HG03196 (cell line): Measurements from ENCODE around the gene YIPF1.

Experiments used
- ATAC-seq: cut with Tn5 transposase; IDR thresholded peaks from one replicate; pipeline ENCODE4 v1.9.1; 2021; ENCODE audit not compliant: unreplicated experiment

YIPF1 gene

DNA sequence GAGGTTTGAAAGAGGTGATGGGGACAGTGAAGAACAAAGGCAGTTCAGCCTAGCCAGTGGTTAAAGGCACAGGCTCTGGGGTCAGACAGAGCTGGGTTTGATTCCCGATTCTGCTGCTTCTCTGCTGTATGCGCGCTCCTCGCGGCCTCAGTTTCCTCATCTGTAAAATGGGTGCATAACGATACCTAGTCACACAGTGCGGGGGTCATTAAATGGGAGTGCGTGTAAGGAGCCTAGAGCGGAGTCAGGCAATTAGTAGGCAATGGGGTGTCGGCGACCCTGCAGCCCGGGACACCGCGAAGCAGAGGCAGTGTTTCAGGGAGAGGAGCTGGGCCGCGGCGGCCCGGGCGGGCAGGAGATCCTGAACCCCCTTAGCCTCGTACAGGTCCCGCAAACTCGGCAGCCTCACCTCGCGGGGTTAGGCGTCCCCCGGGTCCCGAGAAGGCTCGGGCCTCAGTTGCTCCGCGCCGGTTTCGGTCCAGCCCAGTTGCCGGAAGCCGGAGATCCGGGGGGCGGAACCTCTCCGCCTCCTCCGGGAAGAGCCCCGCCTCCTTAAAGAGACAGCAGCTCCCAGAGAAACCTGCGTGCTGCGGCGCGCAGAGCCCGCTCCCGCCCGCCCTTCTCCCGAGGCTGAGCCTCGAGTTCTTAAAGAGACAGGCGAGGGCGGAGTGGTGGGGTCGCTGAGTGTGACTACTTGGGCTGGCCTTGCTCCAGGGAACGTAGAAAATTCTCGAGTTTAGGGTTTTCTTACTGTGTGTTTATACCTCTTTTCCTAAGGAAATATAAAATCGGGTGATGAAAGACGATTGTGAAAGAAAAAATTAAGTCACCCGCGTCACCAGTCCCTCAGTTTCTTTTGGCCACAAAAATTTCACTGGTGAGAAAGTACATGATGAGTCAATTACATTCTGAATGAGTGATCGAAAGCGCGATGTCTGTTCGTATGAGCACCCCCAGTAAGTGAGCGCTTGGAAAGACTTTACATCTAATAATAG is at the start of gene YIPF1:
TSS of gene YIPF1 (minus strand) at position 494 of the 995 bp plus-strand sequence. CDS start 860 bp downstream, outside the sequence.
- ATAC-seq, result peak; percentile 90

- ATAC-seq, result no peak
Measured at GRCh38 chr1:53938136-53938830, 48.7 kb upstream of the YIPF1 start.

- ATAC-seq, result no peak
Measured at GRCh38 chr1:53936430-53936829, 46.8 kb upstream of the YIPF1 start.

- ATAC-seq, result no peak
Measured at GRCh38 chr1:53934170-53934765, 44.7 kb upstream of the YIPF1 start.

DNA sequence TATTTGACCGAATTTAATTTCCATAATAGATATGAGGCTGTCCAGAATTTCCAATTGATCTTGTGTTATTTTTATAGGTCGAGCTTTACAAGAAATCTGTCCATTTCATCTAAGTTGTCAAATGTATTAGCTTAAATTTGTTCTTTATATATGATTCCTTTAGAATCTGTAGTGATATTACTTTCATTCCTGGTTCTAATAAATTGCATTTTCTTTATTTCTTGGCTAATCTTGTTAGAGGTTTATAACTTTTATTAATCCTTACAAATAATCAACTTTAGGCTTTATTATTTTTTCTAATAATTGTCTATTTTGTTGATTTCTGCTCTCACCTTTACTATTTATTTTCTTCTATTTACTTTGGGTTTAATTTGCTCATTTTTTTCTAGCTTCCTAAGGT is 41.9 kb upstream of the YIPF1 start:
- no peak for ATAC-seq

DNA sequence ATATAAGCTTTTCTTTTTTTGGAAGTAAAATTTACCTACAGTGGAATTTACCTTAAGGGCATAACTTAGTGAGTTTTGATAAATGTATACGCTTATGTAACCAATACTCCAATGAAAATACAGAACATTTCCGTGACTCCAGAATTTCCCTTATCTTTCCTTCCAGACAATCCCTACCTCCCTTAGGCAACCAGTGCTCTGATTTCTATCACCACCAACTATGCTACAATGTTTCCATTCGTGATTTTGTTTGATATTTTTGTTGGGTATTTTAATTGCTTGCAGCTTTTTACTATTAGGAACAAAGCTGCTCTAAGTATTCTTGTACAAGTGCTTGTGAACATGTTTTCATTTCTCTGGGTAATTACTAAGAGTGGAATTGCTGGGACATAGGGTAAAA is 41.3 kb upstream of the YIPF1 start:
- no peak for ATAC-seq

GRCh38 chr1:53929246-53929960 is 39.8 kb upstream of the YIPF1 start:
- no peak for ATAC-seq

DNA sequence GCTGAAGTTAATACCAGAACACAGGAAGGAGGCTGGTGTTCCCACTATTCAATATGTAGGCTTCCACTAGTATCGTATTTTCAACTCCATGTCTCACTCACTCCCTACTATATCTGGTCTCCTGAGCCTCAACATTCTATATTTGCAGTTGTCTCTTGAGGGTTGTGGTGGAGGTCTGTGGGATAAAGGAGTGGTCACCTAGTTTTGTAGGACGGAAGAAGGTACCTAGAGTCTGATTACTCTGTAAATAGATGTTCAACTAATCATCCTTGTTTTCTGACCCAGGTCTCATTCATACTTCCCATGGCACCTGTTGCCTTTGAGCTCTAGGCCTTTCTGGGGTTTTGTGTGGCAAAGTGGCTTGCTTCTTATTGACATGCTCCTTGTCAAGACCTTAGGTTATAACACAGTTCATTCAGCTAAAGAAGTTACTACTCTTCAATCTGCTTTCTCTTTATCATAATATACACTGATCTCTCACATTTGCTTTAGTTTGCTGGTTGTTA is 37.8 kb upstream of the YIPF1 start:
- no peak for ATAC-seq

DNA sequence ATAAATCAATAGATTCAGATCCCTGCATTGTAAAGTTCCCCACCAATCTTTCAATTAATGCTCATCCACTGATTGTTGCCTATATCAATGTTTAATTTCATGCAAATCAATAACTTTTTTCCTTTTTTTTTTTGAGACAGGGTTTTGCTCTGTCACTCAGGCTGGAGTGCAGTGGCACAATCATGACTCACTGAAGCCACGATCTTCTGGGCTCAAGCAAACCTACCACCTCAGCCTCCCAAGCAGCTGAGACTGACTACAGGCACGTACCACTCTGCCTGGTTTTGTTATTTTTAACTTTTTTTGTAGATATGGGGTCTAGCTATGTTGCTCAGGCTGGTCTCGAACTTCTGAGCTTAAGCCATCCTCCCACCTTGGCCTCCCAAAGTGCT is 30.1 kb upstream of the YIPF1 start:
- no peak for ATAC-seq

- no peak for ATAC-seq
Measured at GRCh38 chr1:53918343-53918742, 28.7 kb upstream of the YIPF1 start.

DNA sequence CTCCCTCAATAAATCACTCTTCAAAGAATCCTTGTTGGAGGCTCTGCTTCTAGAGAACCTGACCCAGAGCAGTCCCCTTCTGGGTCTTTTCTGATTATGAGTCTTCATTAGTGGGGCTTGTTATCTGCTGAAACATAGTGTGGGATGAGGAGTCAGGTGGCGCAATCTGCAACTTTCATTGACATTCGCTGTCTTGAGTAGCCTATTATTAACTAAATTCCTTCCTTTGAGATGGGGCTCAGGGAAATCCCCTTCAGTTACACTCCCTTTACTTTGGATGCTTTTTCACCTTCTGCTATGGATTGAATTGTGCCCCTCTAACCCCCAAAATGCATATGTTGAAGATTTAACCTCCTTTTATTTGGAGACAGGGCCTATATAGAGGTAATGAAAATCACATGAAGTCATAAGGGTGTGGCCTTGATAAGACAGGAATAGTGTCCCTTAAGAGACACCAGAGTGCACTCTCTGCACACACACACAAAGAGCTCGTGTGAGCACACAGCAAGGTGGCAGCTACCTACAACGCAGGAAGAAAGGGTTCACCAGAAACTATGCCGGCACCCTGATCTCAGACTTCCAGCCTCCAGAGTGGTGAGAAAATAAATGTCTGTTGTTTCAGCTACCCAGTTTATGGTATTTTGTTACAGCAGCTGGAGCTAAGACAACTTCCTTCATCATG is 23.9 kb upstream of the YIPF1 start:
- ATAC-seq, result no peak

GRCh38 chr1:53911442-53911841 is 21.8 kb upstream of the YIPF1 start:
- no peak for ATAC-seq

DNA sequence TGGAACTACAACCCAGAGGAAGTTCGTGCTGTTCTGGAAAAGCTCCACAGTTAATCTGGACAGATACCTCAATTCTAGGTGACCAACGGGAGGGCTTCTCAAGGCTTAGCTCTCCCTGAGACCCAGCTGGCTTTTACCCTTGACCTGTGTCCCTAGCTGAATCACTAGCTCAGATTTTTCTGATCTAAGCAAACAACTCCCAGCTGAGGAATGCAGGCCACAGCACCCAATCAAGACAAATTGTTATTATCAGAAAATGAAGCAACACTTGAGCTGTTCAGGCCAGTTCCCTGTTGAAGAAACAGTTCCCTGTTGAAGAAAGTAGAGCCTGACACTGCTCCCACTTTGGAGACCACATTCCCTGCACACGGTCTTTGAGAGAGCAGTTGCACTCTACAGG is 20.3 kb upstream of the YIPF1 start:
- no peak for ATAC-seq

DNA sequence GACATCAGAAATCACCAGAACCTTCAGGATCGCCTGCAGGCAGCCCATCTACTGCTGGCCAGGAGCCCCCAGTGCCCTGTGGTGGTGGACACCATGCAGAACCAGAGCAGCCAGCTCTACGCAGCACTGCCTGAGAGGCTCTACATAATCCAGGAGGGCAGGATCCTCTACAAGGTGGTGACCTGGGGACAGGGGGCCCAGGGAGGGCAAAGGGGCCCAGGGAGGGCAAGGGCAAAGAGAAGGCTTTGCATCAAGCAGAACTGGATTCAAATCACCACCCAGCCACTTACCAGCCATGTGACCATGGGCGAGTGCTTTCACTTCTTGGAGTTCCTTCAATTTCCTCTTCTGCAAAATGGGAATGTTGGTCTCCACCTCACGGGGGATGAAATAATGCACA is 16.5 kb upstream of the YIPF1 start:
- no peak for ATAC-seq

- no peak for ATAC-seq
Measured at GRCh38 chr1:53905509-53905908, 15.9 kb upstream of the YIPF1 start.

- no peak for ATAC-seq
Measured at GRCh38 chr1:53902235-53903138, 12.9 kb upstream of the YIPF1 start.

- no peak for ATAC-seq
Measured at GRCh38 chr1:53899708-53900107, 10.1 kb upstream of the YIPF1 start.

DNA sequence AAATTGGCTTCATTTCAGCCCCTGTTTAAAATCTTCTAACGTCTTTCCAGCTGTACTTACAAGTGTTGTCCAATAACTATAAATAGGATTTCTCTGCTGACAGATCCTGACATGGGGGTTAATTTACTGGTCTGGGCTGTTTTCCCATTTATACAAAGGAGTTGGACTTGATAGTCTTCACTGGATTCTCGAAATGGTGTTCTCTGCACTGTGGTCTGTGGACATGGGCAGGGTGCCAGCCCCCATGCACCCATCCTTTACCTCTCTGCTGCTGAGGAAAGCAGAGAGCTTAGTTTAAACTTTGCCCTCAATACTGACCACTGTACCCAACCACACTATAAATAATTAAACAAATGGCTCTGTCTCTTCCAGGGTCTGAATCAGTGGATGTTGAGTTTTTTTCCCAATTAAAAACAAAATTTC is 9.6 kb upstream of the YIPF1 start:
- no peak for ATAC-seq

DNA sequence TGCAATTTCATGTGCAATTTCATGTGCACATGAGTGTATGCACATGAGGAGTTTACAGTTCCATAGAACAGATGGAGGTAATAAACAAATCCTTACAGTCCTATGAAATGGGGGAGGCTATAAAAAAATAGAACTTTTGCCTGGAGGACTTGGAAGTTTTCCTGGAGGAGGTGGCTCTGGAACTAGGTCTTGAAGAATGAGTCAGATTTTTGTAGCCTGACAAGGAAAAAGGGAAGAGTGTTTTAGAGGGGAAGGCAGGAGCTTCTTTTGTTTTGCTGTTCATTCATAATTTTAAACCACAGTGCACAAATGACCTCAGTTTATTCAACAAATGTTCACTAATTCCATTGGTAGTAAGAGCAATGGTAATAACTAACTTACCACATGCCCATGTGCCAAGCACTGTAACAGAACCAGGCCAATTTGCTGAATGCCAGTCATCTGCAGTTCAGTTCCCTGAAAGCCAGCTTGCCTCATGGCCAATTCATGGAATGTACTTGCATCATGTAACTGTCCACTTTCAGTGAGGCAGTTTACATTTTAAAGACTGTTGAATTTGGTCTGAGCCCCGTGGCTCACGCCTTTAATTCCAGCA is 7.1 kb upstream of the YIPF1 start:
- no peak for ATAC-seq
